Neural progenitor cell (in vitro differentiated cells): Measurements from ENCODE around the gene DOCK9. TPM values are rescaled to one million over a fixed set of nuclear protein-coding genes. Genes with fewer than 3 reads are reported as not detected.

Source experiments
- DNase-seq: peaks from one replicate; pipeline ENCODE4 v3.0.0-alpha.2; 2016; ENCODE audit warnings: low spot score
- H2AFZ ChIP-seq: fragments of 200-600 bp; sonication (generic); replicated peaks from 2 replicates; pipeline ENCODE4 v1.6.1; 2016; ENCODE audit warnings: antibody characterized with exemption
- H3F3A ChIP-seq: fragments of 200-600 bp; sonication (generic); 2 replicates; pipeline ENCODE4 v1.6.1; 2016; ENCODE audit warnings: antibody characterized with exemption, low read depth
- H3K27ac ChIP-seq: fragments of 200-600 bp; sonication (generic); 2 replicates; pipeline ENCODE4 v1.5.1; 2016; ENCODE audit warnings: mild to moderate bottlenecking
- H3K27me3 ChIP-seq: fragments of 200-600 bp; sonication (generic); 2 replicates; pipeline ENCODE4 v1.6.1; 2016; ENCODE audit warnings: mild to moderate bottlenecking, moderate library complexity
- H3K36me3 ChIP-seq: fragments of 200-600 bp; sonication (generic); 2 replicates; pipeline ENCODE4 v1.5.1; 2016
- H3K4me1 ChIP-seq: fragments of 200-600 bp; sonication (generic); 2 replicates; pipeline ENCODE4 v1.6.1; 2016; ENCODE audit warnings: mixed run types
- H3K4me2 ChIP-seq: fragments of 200-600 bp; sonication (generic); 2 replicates; pipeline ENCODE4 v1.6.1; 2016
- H3K4me3 ChIP-seq: fragments of 200-600 bp; sonication (generic); 2 replicates; pipeline ENCODE4 v1.5.1; 2016
- H3K79me2 ChIP-seq: fragments of 200-600 bp; sonication (generic); 2 replicates; pipeline ENCODE4 v1.6.1; 2016; ENCODE audit warnings: low read depth
- H3K9ac ChIP-seq: fragments of 200-600 bp; sonication (generic); 2 replicates; pipeline ENCODE4 v1.6.1; 2016
- H3K9me3 ChIP-seq: fragments of 200-600 bp; sonication (generic); 2 replicates; pipeline ENCODE4 v1.5.1; 2016; ENCODE audit warnings: low read depth
- H4K20me1 ChIP-seq: fragments of 200-600 bp; sonication (generic); 2 replicates; pipeline ENCODE4 v1.6.1; 2016; ENCODE audit warnings: low read depth
- H3K27ac Mint-ChIP-seq: 3 replicates; pipeline ENCODE4 v1.8.0; 2021; ENCODE audit warnings: mixed read lengths
- H3K27me3 Mint-ChIP-seq: 2 replicates; pipeline ENCODE4 v1.8.0; 2022; ENCODE audit warnings: low read depth, mild to moderate bottlenecking, inconsistent platforms, moderate library complexity, mixed read lengths; ENCODE audit not compliant: insufficient read depth
- H3K36me3 Mint-ChIP-seq: 3 replicates; pipeline ENCODE4 v1.8.0; 2021; ENCODE audit warnings: mixed read lengths
- H3K4me1 Mint-ChIP-seq: 3 replicates; pipeline ENCODE4 v1.8.0; 2021; ENCODE audit warnings: mixed read lengths
- H3K4me3 Mint-ChIP-seq: 3 replicates; pipeline ENCODE4 v1.8.0; 2021; ENCODE audit warnings: mild to moderate bottlenecking, moderate library complexity, mixed read lengths
- H3K9me3 Mint-ChIP-seq: 3 replicates; pipeline ENCODE4 v1.8.0; 2020; ENCODE audit warnings: mixed read lengths
- CTCF ChIP-seq: fragments of 200-600 bp; sonication (generic); IDR thresholded peaks from 2 replicates; pipeline ENCODE4 v1.5.1; 2017; ENCODE audit warnings: antibody characterized with exemption, mild to moderate bottlenecking
- EZH2 ChIP-seq: fragments of 200-600 bp; sonication (generic); IDR thresholded peaks from 2 replicates; pipeline ENCODE4 v1.6.1; 2017; ENCODE audit warnings: antibody characterized with exemption, mild to moderate bottlenecking, moderate library complexity
- EZH2phosphoT487 ChIP-seq: fragments of 200-600 bp; sonication (generic); IDR thresholded peaks from 2 replicates; pipeline ENCODE4 v1.6.1; 2017; ENCODE audit warnings: antibody characterized with exemption
- total RNA-seq: library from RNA; depleted of rRNA; stranded (reverse); fragments of >200 nt; gene quantifications from 2 replicates; pipeline ENCODE4 v1.2.3, GENCODE V29; 2015; ENCODE audit warnings: low replicate concordance

The DOCK9 gene
- total RNA-seq, 1 donor from 2014 or later: 16.6 TPM

- H3K4me2 ChIP-seq: no peak overlapping the region
- H4K20me1 ChIP-seq: no peaks in the 10 kb centered on the region
- H3K4me3 ChIP-seq: no peak overlapping the region
- peaks cover 3% of the 10 kb centered on the region for H3K4me1 Mint-ChIP-seq
- H3K27ac Mint-ChIP-seq: no peak overlapping the region
- no peak for TF ChIP-seq EZH2phosphoT487
- H3K9me3 Mint-ChIP-seq: no peaks in the 10 kb centered on the region
- no peak overlapping the region for H3K27ac ChIP-seq
- H3K27me3 Mint-ChIP-seq: no peaks in the 10 kb centered on the region
- H3K36me3 Mint-ChIP-seq: no peaks in the 10 kb centered on the region
- H3K9me3 ChIP-seq: no peaks in the 10 kb centered on the region
- H3K4me3 Mint-ChIP-seq: no peak overlapping the region
- H3K79me2 ChIP-seq: no peaks in the 10 kb centered on the region
- no peak overlapping the region for H2AFZ ChIP-seq
- no peak for DNase-seq
- H3K27me3 ChIP-seq: no peaks in the 10 kb centered on the region
- no peak overlapping the region for H3K9ac ChIP-seq
- H3F3A ChIP-seq: no peaks in the 10 kb centered on the region
- H3K4me1 ChIP-seq: no peaks in the 10 kb centered on the region
- no peaks in the 10 kb centered on the region for H3K36me3 ChIP-seq
Observed at GRCh38 chr13:99008577-99008976, 30.7 kb upstream of the DOCK9 start.

- H3K27me3 ChIP-seq: no peaks in the 10 kb centered on the region
- no peak for DNase-seq
- no peaks in the 10 kb centered on the region for H3K4me1 ChIP-seq
- no peak overlapping the region for H2AFZ ChIP-seq
- no peaks in the 10 kb centered on the region for H3K36me3 ChIP-seq
- Mint-ChIP-seq H3K9me3 (no peaks in the 10 kb centered on the region), H3K27ac (no peak overlapping the region), H3K4me3 (no peak overlapping the region), H3K27me3 (no peaks in the 10 kb centered on the region), H3K36me3 (no peaks in the 10 kb centered on the region), H3K4me1 (peaks cover 3% of the 10 kb centered on the region)
- H3K9ac ChIP-seq: no peak overlapping the region
- no peak overlapping the region for H3K4me2 ChIP-seq
- no peaks in the 10 kb centered on the region for H3K79me2 ChIP-seq
- H3K27ac ChIP-seq: no peak overlapping the region
- TF ChIP-seq CTCF (no peak), EZH2phosphoT487 (no peak), EZH2 (no peak)
- H3K9me3 ChIP-seq: no peaks in the 10 kb centered on the region
- no peaks in the 10 kb centered on the region for H4K20me1 ChIP-seq
- no peak overlapping the region for H3K4me3 ChIP-seq
- no peaks in the 10 kb centered on the region for H3F3A ChIP-seq
Observed at GRCh38 chr13:99007414-99007986, 29.6 kb upstream of the DOCK9 start.

- H3K79me2 ChIP-seq: no peaks in the 10 kb centered on the region
- H3K4me1 Mint-ChIP-seq: peaks cover 9% of the 10 kb centered on the region
- no peak overlapping the region for H2AFZ ChIP-seq
- no peak overlapping the region for H3K4me2 ChIP-seq
- no peaks in the 10 kb centered on the region for H3K4me1 ChIP-seq
- no peak overlapping the region for H3K27ac Mint-ChIP-seq
- H3K9me3 ChIP-seq: no peaks in the 10 kb centered on the region
- H3K27ac ChIP-seq: no peak overlapping the region
- TF ChIP-seq EZH2phosphoT487: no peak
- no peak for TF ChIP-seq EZH2
- no peak for TF ChIP-seq CTCF
- H3F3A ChIP-seq: no peaks in the 10 kb centered on the region
- no peak overlapping the region for H3K9ac ChIP-seq
- DNase-seq: no peak
- no peaks in the 10 kb centered on the region for H3K27me3 Mint-ChIP-seq
- no peak overlapping the region for H3K4me3 ChIP-seq
- H3K36me3 ChIP-seq: no peaks in the 10 kb centered on the region
- H3K27me3 ChIP-seq: no peaks in the 10 kb centered on the region
- no peak overlapping the region for H3K4me3 Mint-ChIP-seq
- H4K20me1 ChIP-seq: no peaks in the 10 kb centered on the region
- H3K9me3 Mint-ChIP-seq: no peaks in the 10 kb centered on the region
- H3K36me3 Mint-ChIP-seq: no peaks in the 10 kb centered on the region
Observed at GRCh38 chr13:99005609-99006008, 27.7 kb upstream of the DOCK9 start.

- H3K79me2 ChIP-seq: no peaks in the 10 kb centered on the region
- no peak overlapping the region for H3K9ac ChIP-seq
- no peaks in the 10 kb centered on the region for H3K9me3 ChIP-seq
- TF ChIP-seq EZH2: no peak
- no peak for TF ChIP-seq CTCF
- no peak for TF ChIP-seq EZH2phosphoT487
- H3K27ac ChIP-seq: no peak overlapping the region
- Mint-ChIP-seq H3K36me3 (no peaks in the 10 kb centered on the region), H3K27ac (no peak overlapping the region), H3K4me3 (no peak overlapping the region), H3K9me3 (no peaks in the 10 kb centered on the region), H3K4me1 (peaks cover 9% of the 10 kb centered on the region), H3K27me3 (no peaks in the 10 kb centered on the region)
- no peak overlapping the region for H3K4me3 ChIP-seq
- H3K27me3 ChIP-seq: no peaks in the 10 kb centered on the region
- H3K4me1 ChIP-seq: no peaks in the 10 kb centered on the region
- no peaks in the 10 kb centered on the region for H3F3A ChIP-seq
- no peak for DNase-seq
- H2AFZ ChIP-seq: no peak overlapping the region
- H3K36me3 ChIP-seq: no peaks in the 10 kb centered on the region
- H4K20me1 ChIP-seq: no peaks in the 10 kb centered on the region
- no peak overlapping the region for H3K4me2 ChIP-seq
Observed at GRCh38 chr13:99004978-99005377, 27.1 kb upstream of the DOCK9 start.
